Astrocyte (in vitro differentiated cells and primary cell): Measurements from ENCODE around the gene MBNL2. TPM values are rescaled to one million over a fixed set of nuclear protein-coding genes. Genes with fewer than 3 reads are reported as not detected.
A peak's percentile ranks its signal among the peaks of the same experiment; 100 is the strongest.

Experiments
- DNase-seq: peaks from one replicate; pipeline ENCODE4 v3.0.0-alpha.2; 2010; ENCODE audit warnings: low read depth
- FAIRE-seq: peaks from 2 replicates; lab custom pipeline; 2011; peaks lifted over from hg19 to GRCh38; lab: Jason Lieb, UNC
- H2AFZ ChIP-seq: 2 replicates; pipeline ENCODE4 v1.6.0; 2012; ENCODE audit warnings: low read depth, low read length, inconsistent platforms
- H3K27ac ChIP-seq: 2 replicates; pipeline ENCODE4 v1.5.1; 2011; ENCODE audit warnings: low read depth, low read length, inconsistent platforms
- H3K27me3 ChIP-seq: 2 replicates; pipeline ENCODE4 v1.6.0; 2011; ENCODE audit warnings: low read length, inconsistent platforms; ENCODE audit not compliant: insufficient read depth
- H3K36me3 ChIP-seq: 2 replicates; pipeline ENCODE4 v1.5.1; 2011; ENCODE audit warnings: low read length, inconsistent platforms; ENCODE audit not compliant: insufficient read depth
- H3K4me1 ChIP-seq: 2 replicates; pipeline ENCODE4 v1.5.1; 2011; ENCODE audit warnings: low read length, inconsistent platforms; ENCODE audit not compliant: insufficient read depth
- H3K4me2 ChIP-seq: 2 replicates; pipeline ENCODE4 v1.6.0; 2012; ENCODE audit warnings: low read length, inconsistent platforms
- H3K4me3 ChIP-seq: 2 replicates; pipeline ENCODE4 v1.5.1; 2011; ENCODE audit warnings: low read depth, mild to moderate bottlenecking, low read length, inconsistent platforms; ENCODE audit not compliant: insufficient read depth
- H3K79me2 ChIP-seq: 2 replicates; pipeline ENCODE4 v1.6.0; 2012; ENCODE audit warnings: mild to moderate bottlenecking, low read length, inconsistent platforms; ENCODE audit not compliant: insufficient read depth
- H3K9ac ChIP-seq: 2 replicates; pipeline ENCODE4 v1.6.0; 2012; ENCODE audit warnings: mild to moderate bottlenecking, low read length, inconsistent platforms
- H3K9me3 ChIP-seq: 2 replicates; pipeline ENCODE4 v1.5.1; 2012; ENCODE audit warnings: low read depth, mild to moderate bottlenecking, low read length, inconsistent platforms; ENCODE audit not compliant: insufficient read depth
- H4K20me1 ChIP-seq: 2 replicates; pipeline ENCODE4 v1.6.0; 2012; ENCODE audit warnings: low read length, inconsistent platforms; ENCODE audit not compliant: insufficient read depth
- H3K27ac Mint-ChIP-seq: one replicate; pipeline ENCODE4 v1.8.0; 2021; ENCODE audit warnings: mild to moderate bottlenecking, mixed read lengths; ENCODE audit not compliant: unreplicated experiment
- H3K27me3 Mint-ChIP-seq: one replicate; pipeline ENCODE4 v1.8.0; 2021; ENCODE audit warnings: low read depth, mixed read lengths; ENCODE audit not compliant: unreplicated experiment
- H3K36me3 Mint-ChIP-seq: one replicate; pipeline ENCODE4 v1.8.0; 2021; ENCODE audit warnings: low read depth, mixed read lengths; ENCODE audit not compliant: unreplicated experiment
- H3K4me1 Mint-ChIP-seq: one replicate; pipeline ENCODE4 v1.8.0; 2021; ENCODE audit warnings: low read depth, mixed read lengths; ENCODE audit not compliant: unreplicated experiment
- H3K4me3 Mint-ChIP-seq: one replicate; pipeline ENCODE4 v1.8.0; 2021; ENCODE audit warnings: mild to moderate bottlenecking, moderate library complexity, mixed read lengths; ENCODE audit not compliant: unreplicated experiment
- H3K9me3 Mint-ChIP-seq: one replicate; pipeline ENCODE4 v1.8.0; 2021; ENCODE audit warnings: mild to moderate bottlenecking, mixed read lengths; ENCODE audit not compliant: unreplicated experiment
- EZH2 ChIP-seq: IDR thresholded peaks from 2 replicates; pipeline ENCODE4 v1.6.1; 2012; ENCODE audit warnings: mild to moderate bottlenecking, low read length, inconsistent platforms; ENCODE audit not compliant: insufficient read depth
- total RNA-seq: library from RNA; stranded (reverse); gene quantifications from 2 replicates; pipeline ENCODE4 v1.2.1, GENCODE V29; 2021
- TF ChIP-seq, protein P1 (sequence below): IDR thresholded peaks from 2 replicates; pipeline ENCODE4 v1.5.1; 2011; ENCODE audit warnings: low read depth, mild to moderate bottlenecking, inconsistent platforms, low read length, moderate library complexity; ENCODE audit not compliant: insufficient read depth

MBNL2 gene
- total RNA-seq, 1 donor from 2014 or later: 66.5 TPM

DNA sequence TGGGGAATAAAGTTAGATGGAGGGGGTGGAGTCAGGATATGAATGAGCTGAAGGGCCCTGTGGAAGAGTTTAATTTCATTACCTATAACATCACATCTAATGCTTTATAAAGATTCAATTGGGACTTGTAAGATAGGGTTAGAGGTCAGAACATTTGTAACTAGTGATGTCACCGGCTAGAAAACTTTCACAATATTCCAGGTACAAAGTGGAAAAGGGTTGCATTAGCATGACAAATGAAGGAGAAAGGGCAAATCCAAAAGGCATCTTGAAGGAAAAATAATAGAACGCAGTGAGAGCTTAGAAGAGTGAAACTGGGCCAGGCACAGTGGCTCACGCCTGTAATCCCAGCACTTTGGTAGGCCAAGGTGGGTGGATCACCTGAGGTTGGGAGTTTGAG lies 7.6 kb downstream of the MBNL2 start:
- Mint-ChIP-seq H3K4me3 (no peak overlapping the region), H3K27me3 (no peaks in the 10 kb centered on the region), H3K4me1 (peaks cover 34% of the 10 kb centered on the region), H3K9me3 (peaks cover 2% of the 10 kb centered on the region), H3K27ac (no peak overlapping the region), H3K36me3 (peaks cover 12% of the 10 kb centered on the region)
- Histone ChIP-seq H3K4me1 (peaks cover 38% of the 10 kb centered on the region), H3K4me2 (peak overlapping the region; percentile 24), H3K9ac (no peak overlapping the region), H3K36me3 (no peaks in the 10 kb centered on the region), H3K9me3 (no peaks in the 10 kb centered on the region), H2AFZ (no peak overlapping the region), H4K20me1 (peaks cover 88% of the 10 kb centered on the region), H3K27me3 (no peaks in the 10 kb centered on the region), H3K27ac (no peak overlapping the region), H3K79me2 (peaks cover 98% of the 10 kb centered on the region), H3K4me3 (no peak overlapping the region)
- no peak for DNase-seq
- FAIRE-seq: no peak
- TF ChIP-seq, protein P1, sequence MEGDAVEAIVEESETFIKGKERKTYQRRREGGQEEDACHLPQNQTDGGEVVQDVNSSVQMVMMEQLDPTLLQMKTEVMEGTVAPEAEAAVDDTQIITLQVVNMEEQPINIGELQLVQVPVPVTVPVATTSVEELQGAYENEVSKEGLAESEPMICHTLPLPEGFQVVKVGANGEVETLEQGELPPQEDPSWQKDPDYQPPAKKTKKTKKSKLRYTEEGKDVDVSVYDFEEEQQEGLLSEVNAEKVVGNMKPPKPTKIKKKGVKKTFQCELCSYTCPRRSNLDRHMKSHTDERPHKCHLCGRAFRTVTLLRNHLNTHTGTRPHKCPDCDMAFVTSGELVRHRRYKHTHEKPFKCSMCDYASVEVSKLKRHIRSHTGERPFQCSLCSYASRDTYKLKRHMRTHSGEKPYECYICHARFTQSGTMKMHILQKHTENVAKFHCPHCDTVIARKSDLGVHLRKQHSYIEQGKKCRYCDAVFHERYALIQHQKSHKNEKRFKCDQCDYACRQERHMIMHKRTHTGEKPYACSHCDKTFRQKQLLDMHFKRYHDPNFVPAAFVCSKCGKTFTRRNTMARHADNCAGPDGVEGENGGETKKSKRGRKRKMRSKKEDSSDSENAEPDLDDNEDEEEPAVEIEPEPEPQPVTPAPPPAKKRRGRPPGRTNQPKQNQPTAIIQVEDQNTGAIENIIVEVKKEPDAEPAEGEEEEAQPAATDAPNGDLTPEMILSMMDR: no peak
- TF ChIP-seq EZH2: no peak

DNA sequence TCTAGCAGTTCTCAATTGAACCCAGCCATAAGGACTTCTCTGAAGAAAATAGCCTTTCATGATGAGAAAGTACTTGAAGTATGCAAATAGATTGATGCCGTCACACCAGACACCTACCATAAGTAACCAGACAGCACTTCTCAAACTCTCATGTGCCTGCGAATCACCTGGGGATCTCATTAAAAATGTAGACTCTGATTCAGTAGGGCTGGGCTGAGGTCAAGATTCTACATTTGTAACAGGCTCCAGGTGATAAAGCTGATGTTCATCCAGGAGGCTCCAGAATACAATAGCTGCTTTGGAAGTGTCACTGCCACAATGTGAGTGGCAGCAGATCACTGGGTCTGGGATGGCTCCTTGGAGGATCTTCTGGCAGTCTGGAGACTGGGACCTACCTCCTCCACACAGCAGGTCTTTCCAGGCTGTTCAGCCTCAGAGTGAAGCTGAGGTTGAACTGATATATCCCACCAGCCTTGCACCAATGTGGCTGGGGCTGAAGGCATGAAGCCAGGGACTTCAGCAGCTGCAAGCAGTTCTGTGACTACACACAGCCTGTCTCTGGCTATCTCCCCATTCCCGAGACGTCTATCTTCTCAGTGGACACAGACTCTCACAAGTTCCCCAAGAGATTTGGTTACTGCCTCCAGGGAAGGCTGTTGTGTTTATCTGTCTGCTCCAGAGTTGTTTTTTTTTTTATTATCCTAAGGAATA lies 9.1 kb downstream of the MBNL2 start:
- Histone ChIP-seq H2AFZ (no peak overlapping the region), H3K27ac (peak overlapping the region; percentile 40), H3K9ac (no peak overlapping the region), H4K20me1 (peaks cover 88% of the 10 kb centered on the region), H3K4me1 (peaks cover 28% of the 10 kb centered on the region), H3K36me3 (no peaks in the 10 kb centered on the region), H3K4me3 (no peak overlapping the region), H3K4me2 (peak overlapping the region; percentile 36), H3K9me3 (no peaks in the 10 kb centered on the region), H3K79me2 (peaks cover 98% of the 10 kb centered on the region), H3K27me3 (no peaks in the 10 kb centered on the region)
- H3K9me3 Mint-ChIP-seq: peaks cover 2% of the 10 kb centered on the region
- TF ChIP-seq EZH2: no peak
- TF ChIP-seq, protein P1: no peak
- no peak overlapping the region for H3K4me3 Mint-ChIP-seq
- H3K27ac Mint-ChIP-seq: peak overlapping the region; percentile 13
- FAIRE-seq: peak; percentile 54
- DNase-seq: no peak
- peaks cover 25% of the 10 kb centered on the region for H3K4me1 Mint-ChIP-seq
- H3K36me3 Mint-ChIP-seq: peaks cover 13% of the 10 kb centered on the region
- no peaks in the 10 kb centered on the region for H3K27me3 Mint-ChIP-seq

DNA sequence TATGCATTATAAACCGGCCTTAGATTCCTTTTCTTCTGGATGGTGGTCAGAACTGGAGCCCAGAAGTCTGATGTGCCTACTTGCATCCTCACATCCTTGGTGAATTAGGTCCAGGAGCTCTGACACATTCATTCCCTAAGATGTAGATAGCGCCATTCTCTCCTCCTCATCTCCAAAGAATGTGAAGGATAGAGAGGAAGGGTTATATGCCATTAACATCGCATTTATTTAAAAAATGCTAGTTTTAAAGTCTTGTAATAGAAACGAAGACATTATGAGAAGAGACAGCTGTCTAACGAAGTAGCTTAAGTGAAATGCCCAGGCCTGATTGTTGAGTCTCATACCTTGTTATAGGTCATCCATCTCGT lies 9.7 kb downstream of the MBNL2 start:
- Histone ChIP-seq H4K20me1 (peaks cover 88% of the 10 kb centered on the region), H3K9me3 (no peaks in the 10 kb centered on the region), H3K27me3 (no peaks in the 10 kb centered on the region), H3K79me2 (peaks cover 98% of the 10 kb centered on the region), H2AFZ (no peak overlapping the region), H3K9ac (no peak overlapping the region), H3K4me2 (peak overlapping the region; percentile 36), H3K4me1 (peaks cover 28% of the 10 kb centered on the region), H3K36me3 (no peaks in the 10 kb centered on the region), H3K27ac (peak overlapping the region; percentile 40), H3K4me3 (no peak overlapping the region)
- H3K27me3 Mint-ChIP-seq: no peaks in the 10 kb centered on the region
- H3K4me3 Mint-ChIP-seq: no peak overlapping the region
- TF ChIP-seq, protein P1: no peak
- TF ChIP-seq EZH2: no peak
- DNase-seq (peak; percentile 79), FAIRE-seq (peak; percentile 13)
- H3K36me3 Mint-ChIP-seq: peaks cover 15% of the 10 kb centered on the region
- H3K27ac Mint-ChIP-seq: no peak overlapping the region
- H3K4me1 Mint-ChIP-seq: peaks cover 21% of the 10 kb centered on the region
- H3K9me3 Mint-ChIP-seq: peaks cover 2% of the 10 kb centered on the region
